Caco-2 (cell line): Measurements from ENCODE around the gene CLSTN2. TPM values are rescaled to one million over a fixed set of nuclear protein-coding genes. Genes with fewer than 3 reads are reported as not detected.
A peak's percentile ranks its signal among the peaks of the same experiment; 100 is the strongest.

Source experiments
- BruUV-seq: library from RNA; stranded (reverse); fragments of 400-500 nt; replicated peaks from 2 replicates; lab custom pipeline; 2021; lab: Mats Ljungman, UMichigan
- CTCF ChIA-PET: fragments of 300-600 bp; sonication (Branson Sonifier 250); formaldehyde crosslinking; loops from one replicate; lab custom pipeline; 2022; ENCODE audit warnings: antibody characterized with exemption; lab: Charles Lee
- POLR2A ChIA-PET: fragments of 300-600 bp; sonication (Branson Sonifier 250); formaldehyde crosslinking; loops from one replicate; lab custom pipeline; 2022; ENCODE audit warnings: antibody characterized with exemption; lab: Charles Lee
- DNase-seq, 2 experiments: peaks; one replicate each; pipeline versions ENCODE4 v3.0.0 to v3.0.0-alpha.2; 2020 to 2022
- H3K27me3 ChIP-seq: replicated peaks from 2 replicates; pipeline ENCODE4 v1.6.0; 2011; ENCODE audit warnings: low read length; ENCODE audit not compliant: control insufficient read depth, insufficient read depth
- H3K36me3 ChIP-seq: 2 replicates; pipeline ENCODE4 v1.5.1; 2011; ENCODE audit warnings: low read length; ENCODE audit not compliant: control insufficient read depth, insufficient read depth
- H3K4me1 ChIP-seq: fragments of 250-450 bp; sonication (Bioruptor Pico); 2 replicates; pipeline ENCODE4 v1.5.1; 2020; ENCODE audit warnings: mild to moderate bottlenecking
- H3K4me3 ChIP-seq: 2 replicates; pipeline ENCODE4 v1.5.1; 2011; ENCODE audit warnings: low read depth, mild to moderate bottlenecking, control low read depth, low read length
- H3K9me3 ChIP-seq: fragments of 250-450 bp; sonication (Bioruptor Pico); 2 replicates; pipeline ENCODE4 v1.5.1; 2020; ENCODE audit warnings: mild to moderate bottlenecking, moderate library complexity
- H3K27ac Mint-ChIP-seq: one replicate; pipeline ENCODE4 v1.8.0; 2022; ENCODE audit warnings: mixed read lengths; ENCODE audit not compliant: unreplicated experiment
- H3K27me3 Mint-ChIP-seq: one replicate; pipeline ENCODE4 v1.8.0; 2022; ENCODE audit warnings: mixed read lengths; ENCODE audit not compliant: insufficient read depth, unreplicated experiment
- H3K36me3 Mint-ChIP-seq: one replicate; pipeline ENCODE4 v1.8.0; 2022; ENCODE audit warnings: mild to moderate bottlenecking, mixed read lengths; ENCODE audit not compliant: insufficient read depth, unreplicated experiment
- H3K4me1 Mint-ChIP-seq: one replicate; pipeline ENCODE4 v1.8.0; 2022; ENCODE audit warnings: low read depth, mixed read lengths; ENCODE audit not compliant: unreplicated experiment
- H3K4me3 Mint-ChIP-seq: one replicate; pipeline ENCODE4 v1.8.0; 2022; ENCODE audit warnings: mild to moderate bottlenecking, moderate library complexity, mixed read lengths; ENCODE audit not compliant: unreplicated experiment
- H3K9me3 Mint-ChIP-seq: one replicate; pipeline ENCODE4 v1.8.0; 2022; ENCODE audit warnings: mixed read lengths; ENCODE audit not compliant: unreplicated experiment
- intact Hi-C: fragments of 100-400 bp; cut with micrococcal nuclease; formaldehyde crosslinking; loops from one replicate; pipeline ENCODE4 v1.10.0; 2022; ENCODE audit not compliant: unreplicated experiment
- total RNA-seq: library from RNA; stranded (reverse); gene quantifications from 2 replicates; pipeline ENCODE4 v1.2.3, GENCODE V29; 2022
- TF ChIP-seq, protein P1 (sequence below), 2 experiments: fragments of 200-600 bp in 1 of 2; IDR thresholded peaks; 1 replicate in 1 of 2; 2 replicates in 1 of 2; pipeline versions ENCODE4 v1.5.1 to v1.8.0; 2011 to 2022; ENCODE audit warnings: antibody characterized with exemption in 1 of 2, control low read depth in 1 of 2, inconsistent platforms in 1 of 2, low read depth in 1 of 2, low read length in 1 of 2, mild to moderate bottlenecking in 1 of 2, moderate library complexity in 1 of 2; ENCODE audit not compliant: insufficient read depth in 1 of 2, severe bottlenecking in 1 of 2, unreplicated experiment in 1 of 2

Gene CLSTN2
- total RNA-seq, 1 experiment from 2014 or later: 26.1 TPM

DNA sequence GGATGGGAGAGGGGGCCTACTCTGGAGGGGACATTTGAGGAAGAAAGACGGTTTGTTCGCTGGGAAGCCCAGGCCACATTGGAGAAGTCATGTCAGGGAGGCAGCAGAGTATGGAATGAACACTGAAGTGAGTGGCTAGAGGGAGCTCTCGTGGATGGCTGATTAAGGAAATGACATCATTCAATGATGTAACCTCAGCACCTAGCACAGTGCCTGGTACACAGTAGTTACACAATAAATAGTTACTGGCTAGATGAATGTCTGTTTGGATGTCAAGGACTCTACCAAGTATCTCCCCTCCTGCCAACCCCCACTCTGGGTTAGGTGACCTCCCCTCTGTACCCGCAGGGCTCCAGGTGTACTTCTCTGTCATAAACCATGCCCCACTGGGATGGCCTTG lies 121.1 kb downstream of the CLSTN2 start:
- Histone ChIP-seq H3K9me3 (no peaks in the 10 kb centered on the region), H3K4me3 (no peak overlapping the region), H3K27me3 (no peaks in the 10 kb centered on the region), H3K4me1 (peaks cover 38% of the 10 kb centered on the region), H3K36me3 (no peaks in the 10 kb centered on the region)
- no peaks in the 10 kb centered on the region for H3K9me3 Mint-ChIP-seq
- CTCF ChIA-PET: interaction anchor here (1.8 kb wide), 1 partner anchor 118 kb away, joined by 5 read pairs; no protein-coding TSS in a partner anchor
- peak overlapping the region; percentile 45 for H3K4me3 Mint-ChIP-seq
- TF ChIP-seq, protein P1, sequence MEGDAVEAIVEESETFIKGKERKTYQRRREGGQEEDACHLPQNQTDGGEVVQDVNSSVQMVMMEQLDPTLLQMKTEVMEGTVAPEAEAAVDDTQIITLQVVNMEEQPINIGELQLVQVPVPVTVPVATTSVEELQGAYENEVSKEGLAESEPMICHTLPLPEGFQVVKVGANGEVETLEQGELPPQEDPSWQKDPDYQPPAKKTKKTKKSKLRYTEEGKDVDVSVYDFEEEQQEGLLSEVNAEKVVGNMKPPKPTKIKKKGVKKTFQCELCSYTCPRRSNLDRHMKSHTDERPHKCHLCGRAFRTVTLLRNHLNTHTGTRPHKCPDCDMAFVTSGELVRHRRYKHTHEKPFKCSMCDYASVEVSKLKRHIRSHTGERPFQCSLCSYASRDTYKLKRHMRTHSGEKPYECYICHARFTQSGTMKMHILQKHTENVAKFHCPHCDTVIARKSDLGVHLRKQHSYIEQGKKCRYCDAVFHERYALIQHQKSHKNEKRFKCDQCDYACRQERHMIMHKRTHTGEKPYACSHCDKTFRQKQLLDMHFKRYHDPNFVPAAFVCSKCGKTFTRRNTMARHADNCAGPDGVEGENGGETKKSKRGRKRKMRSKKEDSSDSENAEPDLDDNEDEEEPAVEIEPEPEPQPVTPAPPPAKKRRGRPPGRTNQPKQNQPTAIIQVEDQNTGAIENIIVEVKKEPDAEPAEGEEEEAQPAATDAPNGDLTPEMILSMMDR (IDR thresholded peaks at IDR 0.05; ENCODE audit: insufficient read depth in 1 of 2, low read depth in 1 of 2, low read length in 1 of 2, severe bottlenecking in 1 of 2, unreplicated experiment in 1 of 2): no peak
- peaks cover 5% of the 10 kb centered on the region for H3K36me3 Mint-ChIP-seq
- H3K27me3 Mint-ChIP-seq: no peaks in the 10 kb centered on the region
- intact Hi-C loops: no loop called here
- POLR2A ChIA-PET: no interaction called here
- no TSS peak for BruUV-seq
- peaks cover 34% of the 10 kb centered on the region for H3K4me1 Mint-ChIP-seq
- peak overlapping the region; percentile 77 for H3K27ac Mint-ChIP-seq
- DNase-seq: no peak

DNA sequence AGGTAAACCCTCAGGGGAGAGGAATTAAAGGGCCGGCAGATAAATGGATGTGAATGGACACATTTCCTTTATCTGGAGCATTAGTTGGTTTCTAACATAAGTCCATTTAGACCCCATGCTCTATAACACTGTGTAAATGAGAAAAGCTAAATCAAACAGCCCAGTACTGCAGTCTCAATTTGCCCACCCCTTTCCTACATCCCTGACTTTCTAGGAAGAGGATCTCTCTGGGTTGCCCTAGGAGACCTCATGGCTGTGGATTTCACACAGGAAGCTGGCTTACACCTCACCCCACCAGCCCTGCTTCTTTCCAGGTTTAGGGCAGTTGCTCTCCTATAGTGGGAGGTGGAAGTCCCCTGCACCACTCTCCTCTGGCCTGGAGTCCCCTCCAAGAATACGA lies 126.2 kb downstream of the CLSTN2 start:
- no peak overlapping the region for H3K4me3 Mint-ChIP-seq
- Histone ChIP-seq H3K4me3 (no peak overlapping the region), H3K9me3 (no peaks in the 10 kb centered on the region; the same call in 1 of the 2 replicates), H3K4me1 (no peaks in the 10 kb centered on the region; the same call in 1 of the 2 replicates), H3K27me3 (no peaks in the 10 kb centered on the region), H3K36me3 (no peaks in the 10 kb centered on the region)
- peaks cover under 1% of the 10 kb centered on the region for H3K4me1 Mint-ChIP-seq
- TF ChIP-seq, protein P1 (IDR thresholded peaks at IDR 0.05; ENCODE audit: insufficient read depth in 1 of 2, low read depth in 1 of 2, low read length in 1 of 2, severe bottlenecking in 1 of 2, unreplicated experiment in 1 of 2): no peak
- H3K9me3 Mint-ChIP-seq: no peaks in the 10 kb centered on the region
- ChIA-PET CTCF (no interaction called here), POLR2A (no interaction called here)
- intact Hi-C loops: no loop called here
- H3K36me3 Mint-ChIP-seq: peaks cover 4% of the 10 kb centered on the region
- no peak overlapping the region for H3K27ac Mint-ChIP-seq
- no TSS peak for BruUV-seq
- H3K27me3 Mint-ChIP-seq: peaks cover 3% of the 10 kb centered on the region
- no peak for DNase-seq

DNA sequence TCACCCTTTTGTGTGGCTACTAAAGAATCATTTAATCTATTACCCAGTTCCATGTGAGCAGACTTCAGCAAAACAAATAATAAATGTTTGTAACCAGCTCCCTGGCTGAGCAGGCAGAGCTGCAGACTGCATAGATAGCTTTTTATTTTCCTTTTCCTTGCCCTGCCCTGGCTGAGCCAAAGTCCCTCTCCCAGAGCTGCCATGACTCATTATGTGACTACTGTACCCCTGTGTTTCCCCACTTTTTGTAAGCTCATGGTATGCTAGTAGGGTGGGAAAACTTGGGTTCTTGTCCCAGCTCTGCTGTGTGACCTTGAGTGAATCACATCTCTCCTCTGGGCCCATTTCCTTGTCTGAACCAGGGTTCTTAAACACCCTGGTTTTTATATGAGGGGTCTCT lies 127.5 kb downstream of the CLSTN2 start:
- POLR2A ChIA-PET: no interaction called here

More for the DNA sequence above, 127.5 kb downstream of the CLSTN2 start:
- no peak overlapping the region for H3K27ac Mint-ChIP-seq
- Histone ChIP-seq H3K27me3 (no peaks in the 10 kb centered on the region), H3K36me3 (no peaks in the 10 kb centered on the region), H3K9me3 (no peaks in the 10 kb centered on the region; the same call in 1 of the 2 replicates), H3K4me1 (no peaks in the 10 kb centered on the region), H3K4me3 (no peak overlapping the region)
- no peak for DNase-seq
- peaks cover 4% of the 10 kb centered on the region for H3K36me3 Mint-ChIP-seq
- H3K4me1 Mint-ChIP-seq: no peaks in the 10 kb centered on the region
- intact Hi-C loops: no loop called here
- TF ChIP-seq, protein P1 (IDR thresholded peaks at IDR 0.05; ENCODE audit: insufficient read depth in 1 of 2, low read depth in 1 of 2, low read length in 1 of 2, severe bottlenecking in 1 of 2, unreplicated experiment in 1 of 2): no peak
- no TSS peak for BruUV-seq
- peaks cover 3% of the 10 kb centered on the region for H3K27me3 Mint-ChIP-seq
- no peak overlapping the region for H3K4me3 Mint-ChIP-seq
- no peaks in the 10 kb centered on the region for H3K9me3 Mint-ChIP-seq
- CTCF ChIA-PET: no interaction called here
